ENCODE data around the gene SHC2. TPM values are rescaled to one million over a fixed set of nuclear protein-coding genes. Genes with fewer than 3 reads are reported as not detected.
"Not testable (repeated sequence)": the region's sequence is repeated elsewhere in the genome, so short reads cannot be mapped to it uniquely, and the experiment has no call there.

SHC2 gene
- total RNA-seq, 1 experiment from 2014 or later, result 2.4 TPM

- no peak overlapping the region for H3K4me3 ChIP-seq (ENCODE audit: low read depth, low read length)
- no peaks in the 10 kb centered on the region for H3K36me3 Mint-ChIP-seq (ENCODE audit: insufficient read depth, unreplicated experiment)
- H3K9me3 ChIP-seq, result no peaks in the 10 kb centered on the region
- no peak overlapping the region for H3K4me3 Mint-ChIP-seq (ENCODE audit: unreplicated experiment)
- no peak for TF ChIP-seq CTCF (IDR thresholded peaks at IDR 0.05; ENCODE audit: insufficient read depth in 1 of 2, low read depth in 1 of 2, low read length in 1 of 2, severe bottlenecking in 1 of 2, unreplicated experiment in 1 of 2)
- H3K4me1 Mint-ChIP-seq (ENCODE audit: low read depth, unreplicated experiment), result no peaks in the 10 kb centered on the region
- no peaks in the 10 kb centered on the region for H3K4me1 ChIP-seq
- no peaks in the 10 kb centered on the region for H3K36me3 ChIP-seq (ENCODE audit: control insufficient read depth, insufficient read depth, low read length)
- BruUV-seq (replicated peaks), result no TSS peak
- ChIA-PET CTCF (no interaction called here), POLR2A (no interaction called here)
- no peak for DNase-seq
- no peaks in the 10 kb centered on the region for H3K9me3 Mint-ChIP-seq (ENCODE audit: unreplicated experiment)
- intact Hi-C loops (cut with micrococcal nuclease; ENCODE audit: unreplicated experiment), result no loop called here
- no peaks in the 10 kb centered on the region for H3K27me3 ChIP-seq (replicated peaks; ENCODE audit: control insufficient read depth, insufficient read depth, low read length)
- no peak overlapping the region for H3K27ac Mint-ChIP-seq (ENCODE audit: unreplicated experiment)
- no peaks in the 10 kb centered on the region for H3K27me3 Mint-ChIP-seq (ENCODE audit: insufficient read depth, unreplicated experiment)
These were observed 35.8 kb downstream of the SHC2 start for GRCh38 chr19:425056-425455.

GRCh38 chr19:424546-424945 lies 36.3 kb downstream of the SHC2 start:
- Mint-ChIP-seq H3K36me3 (ENCODE audit: insufficient read depth, unreplicated experiment) (no peaks in the 10 kb centered on the region), H3K4me1 (ENCODE audit: low read depth, unreplicated experiment) (no peaks in the 10 kb centered on the region), H3K4me3 (ENCODE audit: unreplicated experiment) (no peak overlapping the region), H3K27ac (ENCODE audit: unreplicated experiment) (no peak overlapping the region), H3K27me3 (ENCODE audit: insufficient read depth, unreplicated experiment) (no peaks in the 10 kb centered on the region), H3K9me3 (ENCODE audit: unreplicated experiment) (no peaks in the 10 kb centered on the region)
- no peaks in the 10 kb centered on the region for H3K9me3 ChIP-seq
- intact Hi-C loops (cut with micrococcal nuclease; ENCODE audit: unreplicated experiment), result no loop called here
- no peaks in the 10 kb centered on the region for H3K4me1 ChIP-seq
- no peaks in the 10 kb centered on the region for H3K36me3 ChIP-seq (ENCODE audit: control insufficient read depth, insufficient read depth, low read length)
- TF ChIP-seq CTCF (IDR thresholded peaks at IDR 0.05; ENCODE audit: insufficient read depth in 1 of 2, low read depth in 1 of 2, low read length in 1 of 2, severe bottlenecking in 1 of 2, unreplicated experiment in 1 of 2), result no peak
- no TSS peak for BruUV-seq (replicated peaks)
- ChIA-PET CTCF (interaction anchor here (0.9 kb wide), 1 partner anchor 82 kb away, joined by 3 read pairs; no protein-coding TSS in a partner anchor), POLR2A (no interaction called here)
- H3K4me3 ChIP-seq (ENCODE audit: low read depth, low read length), result no peak overlapping the region
- DNase-seq, result no peak
- H3K27me3 ChIP-seq (replicated peaks; ENCODE audit: control insufficient read depth, insufficient read depth, low read length), result no peaks in the 10 kb centered on the region

- H3K9me3 Mint-ChIP-seq (ENCODE audit: unreplicated experiment), result no peaks in the 10 kb centered on the region
- intact Hi-C loops (cut with micrococcal nuclease; ENCODE audit: unreplicated experiment), result no loop called here
- H3K9me3 ChIP-seq, result no peaks in the 10 kb centered on the region
- no peak for TF ChIP-seq CTCF (IDR thresholded peaks at IDR 0.05; ENCODE audit: insufficient read depth in 1 of 2, low read depth in 1 of 2, low read length in 1 of 2, severe bottlenecking in 1 of 2, unreplicated experiment in 1 of 2)
- no peaks in the 10 kb centered on the region for H3K36me3 ChIP-seq (ENCODE audit: control insufficient read depth, insufficient read depth, low read length)
- BruUV-seq (replicated peaks), result no TSS peak
- no peaks in the 10 kb centered on the region for H3K4me1 ChIP-seq
- H3K4me3 Mint-ChIP-seq (ENCODE audit: unreplicated experiment), result no peak overlapping the region
- H3K27ac Mint-ChIP-seq (ENCODE audit: unreplicated experiment), result no peak overlapping the region
- no peaks in the 10 kb centered on the region for H3K27me3 ChIP-seq (replicated peaks; ENCODE audit: control insufficient read depth, insufficient read depth, low read length)
- POLR2A ChIA-PET, result no interaction called here
- H3K4me3 ChIP-seq (ENCODE audit: low read depth, low read length), result no peak overlapping the region
- no peaks in the 10 kb centered on the region for H3K4me1 Mint-ChIP-seq (ENCODE audit: low read depth, unreplicated experiment)
- CTCF ChIA-PET, result interaction anchor here (0.9 kb wide), 1 partner anchor 83 kb away, joined by 3 read pairs; no protein-coding TSS in a partner anchor
- no peak for DNase-seq
- H3K36me3 Mint-ChIP-seq (ENCODE audit: insufficient read depth, unreplicated experiment), result no peaks in the 10 kb centered on the region
- H3K27me3 Mint-ChIP-seq (ENCODE audit: insufficient read depth, unreplicated experiment), result no peaks in the 10 kb centered on the region
These were observed 37.0 kb downstream of the SHC2 start for GRCh38 chr19:423691-424466.

GRCh38 chr19:422917-423226 lies 38.0 kb downstream of the SHC2 start:
- H3K9me3 ChIP-seq; H3K9me3 Mint-ChIP-seq (ENCODE audit: unreplicated experiment); POLR2A ChIA-PET; H3K4me1 ChIP-seq; H3K27me3 Mint-ChIP-seq (ENCODE audit: insufficient read depth, unreplicated experiment); H3K36me3 ChIP-seq (ENCODE audit: control insufficient read depth, insufficient read depth, low read length); DNase-seq; H3K4me3 ChIP-seq (ENCODE audit: low read depth, low read length); intact Hi-C loops (cut with micrococcal nuclease; ENCODE audit: unreplicated experiment); H3K36me3 Mint-ChIP-seq (ENCODE audit: insufficient read depth, unreplicated experiment); H3K27me3 ChIP-seq (replicated peaks; ENCODE audit: control insufficient read depth, insufficient read depth, low read length); BruUV-seq (replicated peaks); H3K4me1 Mint-ChIP-seq (ENCODE audit: low read depth, unreplicated experiment); H3K4me3 Mint-ChIP-seq (ENCODE audit: unreplicated experiment); H3K27ac Mint-ChIP-seq (ENCODE audit: unreplicated experiment): not testable (repeated sequence)
- CTCF ChIA-PET, result interaction anchor here (1.1 kb wide), 1 partner anchor 11 kb away, joined by 4 read pairs; no protein-coding TSS in a partner anchor
